Kidney (tissue), 14 donors: Measurements from ENCODE around the gene NUDT3. TPM values are rescaled to one million over a fixed set of nuclear protein-coding genes. Genes with fewer than 3 reads are reported as not detected.
"Not testable (repeated sequence)": the region's sequence is repeated elsewhere in the genome, so short reads cannot be mapped to it uniquely, and the experiment has no call there.

Experiments used
- DNase-seq, 5 donors: peaks; one replicate each; pipeline ENCODE4 v3.0.0-alpha.2; 2013 to 2020
- FAIRE-seq: peaks from 2 replicates; lab custom pipeline; 2012; peaks lifted over from hg19 to GRCh38; lab: Jason Lieb, UNC
- H3K27ac ChIP-seq, 2 donors: one replicate each; pipeline ENCODE4 v1.7.0; 2013; ENCODE audit warnings: low read depth in 2 of 2, low read length in 2 of 2, inconsistent platforms in 1 of 2
- H3K27me3 ChIP-seq: one replicate; pipeline ENCODE4 v1.7.1; 2013; ENCODE audit warnings: low read length, inconsistent platforms; ENCODE audit not compliant: control insufficient read depth, insufficient read depth
- H3K36me3 ChIP-seq, 3 donors: one replicate each; pipeline versions ENCODE4 v1.7.0 to v1.7.1; 2013; ENCODE audit warnings: low read length in 3 of 3, control low read depth in 1 of 3, inconsistent platforms in 1 of 3; ENCODE audit not compliant: insufficient read depth in 3 of 3, control insufficient read depth in 2 of 3
- H3K4me1 ChIP-seq, 3 donors: one replicate each; pipeline versions ENCODE4 v1.7.0 to v1.7.1; 2013; ENCODE audit warnings: low read length in 3 of 3, inconsistent platforms in 1 of 3, low read depth in 1 of 3; ENCODE audit not compliant: control insufficient read depth in 2 of 3, insufficient read depth in 2 of 3
- H3K4me3 ChIP-seq, 3 donors: one replicate each; pipeline versions ENCODE4 v1.7.0 to v1.8.1; 2013; ENCODE audit warnings: low read length in 3 of 3, control low read depth in 1 of 3, inconsistent platforms in 1 of 3
- H3K9ac ChIP-seq, 3 donors: one replicate each; pipeline versions ENCODE4 v1.7.0 to v1.7.1; 2013; ENCODE audit warnings: low read length in 3 of 3, control low read depth in 1 of 3, inconsistent platforms in 1 of 3
- H3K9me3 ChIP-seq, 3 donors: one replicate each; pipeline versions ENCODE4 v1.7.0 to v1.7.1; 2013; ENCODE audit warnings: low read length in 3 of 3, control low read depth in 1 of 3, inconsistent platforms in 1 of 3; ENCODE audit not compliant: control insufficient read depth in 2 of 3, insufficient read depth in 1 of 3
- intact Hi-C: fragments of 100-400 bp; cut with DNase I; formaldehyde crosslinking; loops from one replicate; pipeline ENCODE4 v1.11.1; 2022
- polyA plus RNA-seq: library from polyadenylated mRNA; stranded (reverse); fragments of 350-450 nt; fragmentation: Illumina TruSeq; extraction: RNeasy Lipid Tissue Mini Kit (QIAGEN cat#74804); gene quantifications from one replicate; pipeline ENCODE4 v1.2.3, GENCODE V29; 2014; ENCODE audit warnings: low read depth, low replicate concordance; ENCODE audit not compliant: insufficient read depth
- total RNA-seq: library from RNA; stranded (reverse); fragmentation: NEBNext Ultra II Directional; extraction: Animal tissue kit (Norgen Biotek cat#: 25700); gene quantifications from one replicate; pipeline ENCODE4 v1.2.1, GENCODE V29; 2021
- TF ChIP-seq, protein P1 (sequence below): IDR thresholded peaks from 3 replicates; pipeline ENCODE4 v1.5.1; 2012; ENCODE audit warnings: mild to moderate bottlenecking, moderate library complexity, borderline replicate concordance; ENCODE audit not compliant: insufficient read depth; ENCODE audit errors: extremely low read depth
- donor health status: control.
- donor health status: control.
- donor health status: control.
- donor health status: control.
- donor health status: control.
- donor health status: DM: yes; HTN: yes; CAD: no.
- donor health status: Normal renal cell carcinoma (clear cell type).

The NUDT3 gene
- total and polyA plus RNA-seq, 2 donors from 2014 or later, result 17.7 to 53.8 TPM

- Histone ChIP-seq H3K36me3 (no peaks in the 10 kb centered on the region), H3K9me3 (no peaks in the 10 kb centered on the region), H3K27me3 (no peaks in the 10 kb centered on the region), H3K4me3 (no peak overlapping the region), H3K4me1 (peaks cover 0 to 10% (median 0%) of the 10 kb centered on the region in 3 donors), H3K27ac (no peak overlapping the region), H3K9ac (peak overlapping the region in 1 of 3 donors; percentile 90)
- TF ChIP-seq, protein P1, sequence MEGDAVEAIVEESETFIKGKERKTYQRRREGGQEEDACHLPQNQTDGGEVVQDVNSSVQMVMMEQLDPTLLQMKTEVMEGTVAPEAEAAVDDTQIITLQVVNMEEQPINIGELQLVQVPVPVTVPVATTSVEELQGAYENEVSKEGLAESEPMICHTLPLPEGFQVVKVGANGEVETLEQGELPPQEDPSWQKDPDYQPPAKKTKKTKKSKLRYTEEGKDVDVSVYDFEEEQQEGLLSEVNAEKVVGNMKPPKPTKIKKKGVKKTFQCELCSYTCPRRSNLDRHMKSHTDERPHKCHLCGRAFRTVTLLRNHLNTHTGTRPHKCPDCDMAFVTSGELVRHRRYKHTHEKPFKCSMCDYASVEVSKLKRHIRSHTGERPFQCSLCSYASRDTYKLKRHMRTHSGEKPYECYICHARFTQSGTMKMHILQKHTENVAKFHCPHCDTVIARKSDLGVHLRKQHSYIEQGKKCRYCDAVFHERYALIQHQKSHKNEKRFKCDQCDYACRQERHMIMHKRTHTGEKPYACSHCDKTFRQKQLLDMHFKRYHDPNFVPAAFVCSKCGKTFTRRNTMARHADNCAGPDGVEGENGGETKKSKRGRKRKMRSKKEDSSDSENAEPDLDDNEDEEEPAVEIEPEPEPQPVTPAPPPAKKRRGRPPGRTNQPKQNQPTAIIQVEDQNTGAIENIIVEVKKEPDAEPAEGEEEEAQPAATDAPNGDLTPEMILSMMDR, result no peak
- FAIRE-seq, result no peak
- intact Hi-C loops, result loop anchor here (10.0 kb wide), 1 partner anchor 167 kb away; no protein-coding TSS in a partner anchor
- peak in 2 of 5 donors; percentile 57 to 73 for DNase-seq
Measured at GRCh38 chr6:34247481-34248197, 144.8 kb downstream of the NUDT3 start.

GRCh38 chr6:34246563-34247391, 145.7 kb downstream of the NUDT3 start:
- no peak for FAIRE-seq
- DNase-seq, result peak in 3 of 5 donors; percentile 24 to 73 (median 69)
- H3K36me3 ChIP-seq, result no peaks in the 10 kb centered on the region
- TF ChIP-seq, protein P1, result peak; percentile 35
- no peak overlapping the region for H3K27ac ChIP-seq
- peaks cover 0 to 10% (median 0%) of the 10 kb centered on the region in 3 donors for H3K4me1 ChIP-seq
- no peak overlapping the region for H3K4me3 ChIP-seq
- H3K9ac ChIP-seq, result no peak overlapping the region
- H3K27me3 ChIP-seq, result no peaks in the 10 kb centered on the region
- intact Hi-C loops, result loop anchor here (10.0 kb wide), 1 partner anchor 168 kb away; no protein-coding TSS in a partner anchor
- H3K9me3 ChIP-seq, result no peaks in the 10 kb centered on the region

GRCh38 chr6:34246249-34246562, 146.3 kb downstream of the NUDT3 start:
- intact Hi-C loops, result loop anchor here (10.0 kb wide), 1 partner anchor 169 kb away; no protein-coding TSS in a partner anchor
- H3K9ac ChIP-seq, result no peak overlapping the region
- H3K4me1 ChIP-seq, result peaks cover 0 to 10% (median 0%) of the 10 kb centered on the region in 3 donors
- H3K4me3 ChIP-seq, result no peak overlapping the region
- H3K27me3 ChIP-seq, result no peaks in the 10 kb centered on the region
- DNase-seq (no peak), FAIRE-seq (no peak)
- no peak overlapping the region for H3K27ac ChIP-seq
- H3K36me3 ChIP-seq, result no peaks in the 10 kb centered on the region
- TF ChIP-seq, protein P1, result no peak
- no peaks in the 10 kb centered on the region for H3K9me3 ChIP-seq

DNA sequence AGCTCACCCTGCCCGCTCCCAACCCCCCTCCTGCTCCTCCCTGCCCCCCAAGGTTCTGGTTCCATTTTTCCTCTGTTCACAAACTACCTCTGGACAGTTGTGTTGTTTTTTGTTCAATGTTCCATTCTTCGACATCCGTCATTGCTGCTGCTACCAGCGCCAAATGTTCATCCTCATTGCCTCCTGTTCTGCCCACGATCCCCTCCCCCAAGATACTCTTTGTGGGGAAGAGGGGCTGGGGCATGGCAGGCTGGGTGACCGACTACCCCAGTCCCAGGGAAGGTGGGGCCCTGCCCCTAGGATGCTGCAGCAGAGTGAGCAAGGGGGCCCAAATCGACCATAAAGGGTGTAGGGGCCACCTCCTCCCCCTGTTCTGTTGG, 146.7 kb downstream of the NUDT3 start:
- not testable (repeated sequence) for H3K27ac ChIP-seq, H3K9me3 ChIP-seq, FAIRE-seq, H3K4me1 ChIP-seq, H3K4me3 ChIP-seq, H3K27me3 ChIP-seq, H3K36me3 ChIP-seq, H3K9ac ChIP-seq
- intact Hi-C loops, result loop anchor here (10.0 kb wide), 1 partner anchor 169 kb away; no protein-coding TSS in a partner anchor
- DNase-seq, result peak in 1 of 5 donors; percentile 26

- H3K4me1 ChIP-seq, H3K9me3 ChIP-seq, H3K4me3 ChIP-seq, FAIRE-seq, H3K36me3 ChIP-seq, H3K9ac ChIP-seq, H3K27me3 ChIP-seq, H3K27ac ChIP-seq: not testable (repeated sequence)
- intact Hi-C loops, result loop anchor here (10.0 kb wide), 1 partner anchor 170 kb away; no protein-coding TSS in a partner anchor
- peak in 1 of 5 donors; percentile 68 for DNase-seq
Measured at GRCh38 chr6:34245032-34245760, 147.3 kb downstream of the NUDT3 start.
